ENCODE data around the gene SLC48A1.

GRCh38 chr12:47766502-47767215 is 6.4 kb upstream of the SLC48A1 start:
- TF ChIP-seq SP1 (IDR thresholded peaks at IDR 0.05) (no peak), FOXM1 (IDR thresholded peaks at IDR 0.05; ENCODE audit: borderline replicate concordance) (no peak), FOXK2 (IDR thresholded peaks at IDR 0.05) (no peak), CTBP1 (IDR thresholded peaks at IDR 0.05; ENCODE audit: borderline replicate concordance) (no peak), HDGF (IDR thresholded peaks at IDR 0.05; ENCODE audit: borderline replicate concordance) (no peak), BHLHE40 (IDR thresholded peaks at IDR 0.05; ENCODE audit: borderline replicate concordance) (no peak), ARNT (IDR thresholded peaks at IDR 0.05) (no peak), L3MBTL2 (conservative IDR thresholded peaks at IDR 0.05) (no peak), TARDBP (IDR thresholded peaks at IDR 0.05) (no peak)

All from HEK293T (cell line).